ENCODE data around the gene CENPT.
"Not testable (repeated sequence)": the region's sequence is repeated elsewhere in the genome, so short reads cannot be mapped to it uniquely, and the experiment has no call there.

Gene CENPT

DNA sequence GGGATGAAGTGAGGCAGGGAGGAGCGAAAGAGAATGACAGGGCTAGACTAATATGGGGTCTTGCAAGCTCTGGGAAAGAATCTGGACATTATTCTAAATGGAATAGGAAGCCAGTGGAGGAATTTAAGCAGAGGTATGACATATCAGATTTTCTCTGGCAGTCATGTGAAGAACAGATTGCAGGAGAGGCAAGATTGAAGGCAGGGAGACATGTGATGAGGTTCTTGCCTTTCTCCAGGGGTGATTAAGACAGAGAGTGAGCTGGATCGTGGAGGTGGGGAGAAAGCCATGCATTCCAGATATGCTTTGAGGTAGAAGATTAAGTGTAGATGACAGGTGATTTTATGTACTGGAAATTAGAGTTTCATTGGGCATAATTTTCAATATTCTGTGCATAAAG, 9.7 kb downstream of the CENPT start:
- H3K27ac ChIP-seq = no peak overlapping the region
- TF ChIP-seq, protein P1, sequence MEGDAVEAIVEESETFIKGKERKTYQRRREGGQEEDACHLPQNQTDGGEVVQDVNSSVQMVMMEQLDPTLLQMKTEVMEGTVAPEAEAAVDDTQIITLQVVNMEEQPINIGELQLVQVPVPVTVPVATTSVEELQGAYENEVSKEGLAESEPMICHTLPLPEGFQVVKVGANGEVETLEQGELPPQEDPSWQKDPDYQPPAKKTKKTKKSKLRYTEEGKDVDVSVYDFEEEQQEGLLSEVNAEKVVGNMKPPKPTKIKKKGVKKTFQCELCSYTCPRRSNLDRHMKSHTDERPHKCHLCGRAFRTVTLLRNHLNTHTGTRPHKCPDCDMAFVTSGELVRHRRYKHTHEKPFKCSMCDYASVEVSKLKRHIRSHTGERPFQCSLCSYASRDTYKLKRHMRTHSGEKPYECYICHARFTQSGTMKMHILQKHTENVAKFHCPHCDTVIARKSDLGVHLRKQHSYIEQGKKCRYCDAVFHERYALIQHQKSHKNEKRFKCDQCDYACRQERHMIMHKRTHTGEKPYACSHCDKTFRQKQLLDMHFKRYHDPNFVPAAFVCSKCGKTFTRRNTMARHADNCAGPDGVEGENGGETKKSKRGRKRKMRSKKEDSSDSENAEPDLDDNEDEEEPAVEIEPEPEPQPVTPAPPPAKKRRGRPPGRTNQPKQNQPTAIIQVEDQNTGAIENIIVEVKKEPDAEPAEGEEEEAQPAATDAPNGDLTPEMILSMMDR (conservative IDR thresholded peaks at IDR 0.05) = no peak

DNA sequence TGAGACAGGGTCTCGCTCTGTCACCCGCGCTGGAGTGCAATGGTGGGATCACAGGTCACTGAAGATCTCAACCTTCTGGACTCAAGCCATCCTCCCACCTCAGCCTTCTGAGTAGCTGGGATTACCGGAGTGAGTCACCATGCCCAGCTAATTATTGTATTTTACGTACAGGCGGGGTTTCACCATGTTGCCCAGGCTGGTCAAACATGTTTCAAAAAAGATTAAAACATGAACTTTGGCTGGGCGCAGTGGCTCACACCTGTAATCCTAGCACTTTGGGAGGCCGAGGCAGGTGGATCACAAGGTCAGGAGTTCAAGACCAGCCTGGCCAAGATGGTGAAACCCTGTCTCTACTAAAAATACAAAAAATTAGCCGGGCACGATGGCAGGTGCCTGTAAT, 10.3 kb downstream of the CENPT start:
- not testable (repeated sequence) for H3K27ac ChIP-seq

DNA sequence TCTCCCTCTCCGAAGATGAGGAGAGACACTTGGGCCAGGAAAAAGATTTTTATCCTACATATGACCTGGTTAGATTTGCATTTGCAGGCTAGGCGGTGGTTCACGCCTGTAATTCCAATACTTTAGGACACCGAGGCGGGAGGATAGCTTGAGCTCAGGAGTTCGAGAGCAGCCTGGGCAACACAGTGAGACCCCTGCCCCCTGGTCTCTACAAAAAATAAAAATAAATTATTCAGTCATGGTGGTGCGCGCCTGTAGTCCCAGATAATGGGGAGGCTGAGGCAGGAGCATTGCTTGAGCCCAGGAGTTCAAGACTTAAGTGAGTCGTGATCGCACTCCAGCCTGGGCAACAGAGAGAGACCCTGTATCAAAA, 13.3 kb downstream of the CENPT start:
- peak overlapping the region; percentile 65; the same call in 1 of the 2 replicates for H3K27ac ChIP-seq
- TF ChIP-seq, protein P1 (conservative IDR thresholded peaks at IDR 0.05) = no peak

DNA sequence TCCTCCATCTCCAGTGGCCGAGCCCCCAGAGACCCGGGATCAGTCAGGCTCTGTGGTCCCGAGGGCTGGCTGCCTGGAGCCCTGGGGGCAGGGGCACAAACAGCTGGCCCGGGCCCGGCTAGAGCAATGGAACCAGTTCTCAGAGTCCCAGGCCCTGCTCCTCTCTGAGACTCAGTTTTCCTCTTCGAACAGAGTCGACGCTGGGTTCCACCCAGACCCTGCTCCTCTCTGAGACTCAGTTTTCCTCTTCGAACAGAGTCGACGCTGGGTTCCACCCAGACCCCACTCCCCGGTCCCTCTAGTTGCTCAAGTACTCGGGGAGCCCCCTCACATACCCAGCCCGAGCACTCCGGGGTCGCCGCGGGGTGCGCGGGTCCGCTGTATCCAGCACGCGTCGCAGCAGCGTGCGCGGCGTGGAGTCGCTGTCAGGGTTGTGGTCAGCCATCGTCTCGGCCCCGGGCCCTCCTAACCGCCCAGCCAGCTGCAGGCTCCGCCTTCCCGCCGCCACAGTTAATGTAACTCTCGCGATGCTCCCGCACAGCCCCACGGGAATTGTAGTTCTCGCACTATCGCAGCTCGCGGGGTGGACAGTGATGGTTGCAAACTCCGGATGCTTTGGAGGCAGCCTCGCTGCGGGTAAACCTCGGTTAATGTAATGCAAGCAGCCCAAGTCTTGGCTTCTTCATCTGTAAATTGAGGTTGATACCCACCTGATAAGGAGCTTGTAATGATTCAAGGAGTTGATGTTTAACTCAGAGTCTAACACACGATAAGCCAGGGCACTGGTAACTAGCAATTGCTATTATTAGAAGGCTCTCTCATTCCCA, 13.9 kb downstream of the CENPT start:
- H3K27ac ChIP-seq = peak overlapping the region; percentile 65; the same call in 1 of the 2 replicates
- TF ChIP-seq, protein P1 (conservative IDR thresholded peaks at IDR 0.05) = no peak

DNA sequence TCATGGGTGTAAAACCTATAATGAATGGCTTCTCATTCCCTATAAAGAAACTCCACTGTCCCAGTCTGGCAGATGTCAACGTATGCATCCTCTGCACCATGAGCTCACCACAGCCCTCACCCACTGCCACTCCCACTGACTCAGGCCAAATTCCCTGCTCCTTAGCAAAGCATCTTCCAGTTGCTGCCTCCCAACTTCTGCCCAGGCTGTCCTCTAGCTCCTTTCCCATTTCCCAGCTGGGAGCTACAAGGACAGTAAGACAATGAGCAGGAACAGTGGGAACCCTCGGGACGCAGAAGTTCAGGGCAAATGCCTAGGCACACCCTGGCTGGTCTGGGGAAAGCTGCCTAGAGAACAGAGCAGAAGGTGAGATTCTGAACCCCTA, 14.5 kb downstream of the CENPT start:
- TF ChIP-seq, protein P1 (conservative IDR thresholded peaks at IDR 0.05) = no peak
- peak overlapping the region; percentile 65; the same call in 1 of the 2 replicates for H3K27ac ChIP-seq

DNA sequence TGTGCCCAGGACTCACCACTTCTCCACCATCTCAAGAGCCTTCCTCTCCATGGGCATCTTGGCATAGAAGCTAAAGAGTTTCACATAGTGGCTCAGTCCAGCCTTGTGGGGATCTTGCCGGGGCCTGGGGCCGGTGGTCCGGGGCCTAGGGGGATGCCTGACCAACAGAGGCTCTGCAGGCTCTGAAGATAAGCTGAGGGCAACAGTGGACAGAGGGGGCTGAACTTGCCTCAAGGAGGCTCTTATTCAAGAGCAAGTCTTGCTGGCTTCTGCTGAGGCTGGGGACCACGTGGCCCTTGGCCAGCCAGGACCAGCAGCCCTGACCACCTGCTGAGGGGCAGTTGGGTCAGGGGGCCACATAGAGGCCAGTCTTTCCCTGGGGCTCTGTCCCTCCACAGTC, 18.8 kb downstream of the CENPT start:
- H3K27ac ChIP-seq = no peak overlapping the region
- TF ChIP-seq, protein P1 (conservative IDR thresholded peaks at IDR 0.05) = no peak

DNA sequence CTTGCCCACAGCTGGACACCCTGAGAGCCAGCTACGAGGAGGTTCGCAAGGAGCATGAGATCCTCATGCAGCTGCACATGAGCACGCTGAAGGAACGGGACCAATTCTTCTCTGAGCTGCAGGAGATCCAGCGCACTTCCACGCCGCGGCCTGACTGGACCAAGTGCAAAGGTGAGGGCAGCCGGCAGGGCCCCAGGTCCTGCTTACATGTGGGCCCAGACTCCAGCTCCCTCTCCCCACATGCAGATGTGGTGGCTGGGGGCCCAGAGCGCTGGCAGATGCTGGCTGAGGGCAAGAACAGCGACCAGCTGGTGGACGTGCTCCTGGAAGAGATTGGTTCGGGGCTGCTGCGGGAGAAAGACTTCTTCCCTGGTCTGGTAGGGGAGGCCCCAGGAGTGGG, 21.6 kb downstream of the CENPT start:
- TF ChIP-seq, protein P1 (conservative IDR thresholded peaks at IDR 0.05) = no peak
- H3K27ac ChIP-seq = no peak overlapping the region

DNA sequence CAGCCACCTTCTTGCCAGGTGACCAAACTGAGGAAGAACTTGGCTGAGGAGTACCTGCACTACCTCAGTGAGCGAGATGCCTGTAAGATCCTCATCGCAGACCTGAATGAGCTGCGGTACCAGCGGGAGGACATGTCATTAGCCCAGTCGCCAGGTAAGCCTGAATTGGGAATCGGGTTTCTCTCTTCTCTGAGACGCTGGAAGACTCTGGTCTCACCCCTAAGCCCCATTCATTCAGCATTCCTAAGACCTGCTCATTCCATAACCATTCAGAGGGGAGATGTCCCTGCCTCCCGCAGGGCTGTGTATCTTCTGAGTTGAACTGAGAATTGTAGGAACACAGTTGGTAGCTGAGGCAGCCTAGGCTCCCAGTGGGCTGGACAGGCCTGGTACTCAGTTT, 22.4 kb downstream of the CENPT start:
- no peak overlapping the region for H3K27ac ChIP-seq
- TF ChIP-seq, protein P1 (conservative IDR thresholded peaks at IDR 0.05) = no peak

Data from VCaP (cell line).